OCI-LY7 (cell line): ENCODE results near the gene MAG.

Experiments
- CTCF ChIP-seq: fragments of 200-600 bp; sonication (generic); conservative IDR thresholded peaks from 2 replicates; pipeline ENCODE4 v1.5.1; 2014; ENCODE audit warnings: mild to moderate bottlenecking, antibody characterized with exemption, low read length, moderate library complexity, mixed read lengths
- EZH2phosphoT487 ChIP-seq: fragments of 200-600 bp; sonication (generic); IDR thresholded peaks from 2 replicates; pipeline ENCODE4 v1.6.1; 2018; ENCODE audit warnings: low read depth, borderline replicate concordance, mild to moderate bottlenecking, mixed run types, antibody characterized with exemption, low read length, moderate library complexity, mixed read lengths

DNA sequence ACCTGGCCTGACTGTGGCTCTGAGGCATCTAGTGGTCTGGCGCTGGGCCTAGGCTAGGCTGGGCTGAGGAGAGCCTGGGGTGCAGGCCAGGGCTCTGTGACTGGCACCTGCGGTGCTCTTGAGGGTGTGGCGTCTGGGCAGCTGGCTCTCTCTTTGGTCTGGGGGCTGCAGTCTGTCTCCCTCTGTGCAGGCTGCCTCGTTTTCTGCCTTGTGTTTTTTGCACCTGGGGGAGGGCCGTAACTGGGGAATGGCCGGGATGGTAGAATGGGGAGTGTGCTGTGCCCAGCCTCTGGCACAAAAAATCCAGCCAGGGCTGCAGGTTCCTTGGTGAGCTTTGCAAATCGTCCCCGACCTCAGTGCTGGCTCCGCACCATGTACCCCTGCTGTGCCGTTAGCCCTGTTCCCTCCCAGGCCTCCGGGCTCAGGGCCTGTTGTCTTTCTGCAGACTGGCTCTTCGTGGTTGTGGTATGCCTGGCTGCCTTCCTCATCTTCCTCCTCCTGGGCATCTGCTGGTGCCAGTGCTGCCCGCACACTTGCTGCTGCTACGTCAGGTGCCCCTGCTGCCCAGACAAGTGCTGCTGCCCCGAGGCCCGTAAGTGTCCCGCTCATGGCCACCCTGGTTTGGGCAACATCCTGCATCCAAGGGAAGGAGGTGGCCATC lies 29.7 kb upstream of the MAG start:
- TF ChIP-seq CTCF (no peak), EZH2phosphoT487 (no peak)
